ENCODE data around the gene KLK10.

KLK10 gene

DNA sequence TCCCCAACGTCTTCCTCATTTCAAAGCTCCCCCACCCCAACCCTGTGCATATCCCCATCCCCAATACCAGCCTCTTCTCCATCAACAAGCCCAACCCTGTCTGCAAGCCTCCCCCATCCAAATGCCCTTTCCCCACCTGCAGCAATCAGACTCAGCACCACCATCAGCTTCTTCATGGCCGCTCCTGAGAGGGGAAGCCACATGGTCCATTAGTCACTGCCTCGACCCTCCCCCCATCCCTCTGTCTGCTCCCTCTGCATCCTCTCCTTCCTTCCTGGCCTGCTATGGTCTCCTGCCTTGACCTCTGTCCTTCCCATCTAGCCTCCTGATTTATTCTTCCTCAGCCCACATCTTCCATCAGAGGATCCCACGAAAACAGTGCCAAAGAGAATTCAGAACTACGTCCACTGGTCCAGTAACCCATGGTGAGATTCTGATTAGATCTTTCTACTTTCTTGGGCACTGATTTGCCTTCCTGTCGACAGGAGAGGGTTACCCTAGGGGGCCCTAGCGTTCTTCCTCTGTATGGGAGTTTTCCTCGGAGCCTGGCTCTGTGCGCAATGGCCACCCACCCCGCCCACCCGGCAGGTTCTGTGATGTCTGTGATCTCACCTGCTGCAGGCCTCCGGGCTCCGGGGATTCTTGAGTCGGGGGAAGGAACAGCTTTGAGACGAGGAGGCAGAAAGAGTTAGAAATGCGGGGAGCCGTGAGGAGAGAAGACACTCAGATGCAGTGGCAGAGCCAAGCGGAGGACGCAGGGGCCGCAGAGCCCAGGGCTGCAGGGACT, 51.4 kb downstream of the KLK10 start:
- no peak for DNase-seq (ENCODE audit: low read depth in 2 of 2)

DNA sequence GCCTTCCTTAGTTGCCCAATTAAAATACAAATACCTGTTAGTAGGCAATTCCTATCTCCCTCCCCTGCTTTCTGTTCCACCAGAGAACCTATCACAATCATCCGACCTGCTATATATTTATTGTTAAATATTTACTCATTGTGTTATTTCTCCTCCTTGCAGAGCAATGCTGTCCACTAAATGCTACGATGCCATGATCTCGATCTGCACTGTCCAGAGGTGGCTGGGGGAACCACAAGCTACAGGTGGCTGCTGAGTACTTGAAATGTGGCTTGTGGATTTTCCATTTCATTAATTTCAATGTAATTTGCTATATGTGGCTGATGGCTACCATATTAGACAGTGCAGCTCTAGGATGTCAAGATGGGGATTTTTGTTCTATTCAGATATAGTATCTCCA, 55.2 kb downstream of the KLK10 start:
- DNase-seq (ENCODE audit: low read depth in 2 of 2): no peak

DNA sequence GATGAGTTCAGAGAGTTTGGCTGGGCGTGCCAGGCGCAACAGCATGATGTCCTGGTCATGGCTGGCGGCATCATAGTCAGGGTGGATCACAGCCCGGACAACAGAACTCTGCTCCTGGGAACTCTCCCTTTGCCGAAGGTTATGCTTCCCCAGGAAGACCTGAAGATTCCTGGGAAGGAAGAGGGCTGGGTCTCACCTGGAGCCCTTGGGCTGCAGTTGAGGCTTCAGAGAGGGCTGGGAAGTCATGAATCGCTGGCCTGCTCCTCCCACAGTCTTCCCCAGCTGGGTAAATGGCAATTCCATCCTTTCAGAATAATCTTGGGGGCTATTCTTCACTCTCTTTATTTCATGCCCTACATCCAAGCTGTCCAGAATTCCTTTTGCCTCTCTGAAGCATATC, 56.1 kb downstream of the KLK10 start:
- DNase-seq (ENCODE audit: low read depth in 2 of 2): no peak
